Esophagus squamous epithelium (tissue), 5 donors: ENCODE data around the gene MNAT1. TPM values are rescaled to one million over a fixed set of nuclear protein-coding genes. Genes with fewer than 3 reads are reported as not detected.

Experiments used
- DNase-seq: peaks from one replicate; lab custom pipeline; 2025; lab: John Stamatoyannopoulos, UW
- H3K27ac ChIP-seq, 4 donors: fragments of 200-600 bp; sonication (generic); one replicate each; pipeline ENCODE4 v1.5.1; 2016 to 2019; ENCODE audit warnings: mild to moderate bottlenecking in 1 of 4
- H3K27me3 ChIP-seq, 4 donors: fragments of 200-600 bp; sonication (generic); 1 replicate in 3 of 4; 2 replicates in 1 of 4; pipeline versions ENCODE4 v1.5.1 to v1.6.0; 2017 to 2021; ENCODE audit warnings: antibody characterized with exemption in 1 of 4
- H3K36me3 ChIP-seq, 3 donors: fragments of 200-600 bp; sonication (generic); one replicate each; pipeline ENCODE4 v1.5.1; 2016 to 2019
- H3K4me1 ChIP-seq, 3 donors: fragments of 200-600 bp; sonication (generic); one replicate each; pipeline ENCODE4 v1.5.1; 2017 to 2019
- H3K4me3 ChIP-seq, 4 donors: fragments of 200-600 bp; sonication (generic); 1 replicate in 3 of 4; 2 replicates in 1 of 4; pipeline ENCODE4 v1.5.1; 2016 to 2019; ENCODE audit warnings: mild to moderate bottlenecking in 2 of 4, moderate library complexity in 1 of 4
- H3K9me3 ChIP-seq, 3 donors: fragments of 200-600 bp; sonication (generic); one replicate each; pipeline ENCODE4 v1.5.1; 2016 to 2019
- POLR2A ChIP-seq, 4 donors: fragments of 450-650 bp; IDR thresholded peaks; one replicate each; pipeline ENCODE4 v1.6.1; 2017; ENCODE audit warnings: antibody characterized with exemption in 4 of 4, mild to moderate bottlenecking in 4 of 4, moderate library complexity in 3 of 4
- WGBS, 2 donors: methylation state at CpG; one replicate each; pipeline ENCODE4 v1.1.5; 2018; 5-methylcytosine and 5-hydroxymethylcytosine counted together
- intact Hi-C: fragments of 100-400 bp; cut with DNase I; formaldehyde crosslinking; loops from one replicate; pipeline ENCODE4 v1.15.0; 2022
- total RNA-seq, 4 donors: library from RNA; depleted of rRNA; stranded (reverse); fragments of >200 nt; gene quantifications; one replicate each; pipeline ENCODE4 v1.1.0, GENCODE V29; 2016
- TF ChIP-seq, protein P1 (sequence below), 6 experiments: fragments of 450-650 bp in 4 of 6; fragments of 200-600 bp in 2 of 6; sonication (generic) in 2 of 6; IDR thresholded peaks; one replicate each; pipeline ENCODE4 v1.5.1; 2016 to 2019; ENCODE audit warnings: antibody characterized with exemption in 6 of 6, mild to moderate bottlenecking in 4 of 6, moderate library complexity in 4 of 6
- donor health status: DM: yes; HTN: yes; CAD: no.

Gene MNAT1
- total RNA-seq, 4 donors from 2014 or later, result 16.7 to 39.1 (median 24.4) TPM

DNA sequence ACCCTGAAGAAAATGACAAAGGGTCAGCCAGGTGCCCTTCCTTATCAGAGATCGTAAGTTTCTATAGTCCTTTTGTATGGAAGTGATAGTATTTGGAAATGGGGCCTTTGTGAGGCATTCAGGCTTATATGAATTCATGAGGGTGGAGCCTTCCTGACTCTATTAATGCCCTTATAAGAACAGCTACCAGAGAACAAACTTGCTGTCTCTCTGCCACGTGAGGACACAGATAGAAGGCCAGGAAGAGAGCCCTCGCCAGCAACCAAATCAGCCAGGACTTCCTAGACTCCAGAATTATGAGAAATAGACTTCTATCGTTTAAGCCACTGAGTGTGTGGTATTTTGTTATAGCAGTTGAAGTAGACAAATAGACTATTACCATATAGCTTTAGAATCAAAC, 209.6 kb downstream of the MNAT1 start:
- H3K36me3 ChIP-seq, result no peaks in the 10 kb centered on the region
- TF ChIP-seq POLR2A (IDR thresholded peaks at IDR 0.05), result no peak
- H3K4me3 ChIP-seq, result no peak overlapping the region
- H3K27ac ChIP-seq, result no peak overlapping the region
- no peaks in the 10 kb centered on the region for H3K9me3 ChIP-seq
- DNase-seq, result no peak
- 61 to 75% methylated on average over 4 of the region's 4 CpGs for WGBS, 2 donors
- no peaks in the 10 kb centered on the region for H3K27me3 ChIP-seq
- H3K4me1 ChIP-seq, result no peaks in the 10 kb centered on the region
- intact Hi-C loops, result no loop called here

DNA sequence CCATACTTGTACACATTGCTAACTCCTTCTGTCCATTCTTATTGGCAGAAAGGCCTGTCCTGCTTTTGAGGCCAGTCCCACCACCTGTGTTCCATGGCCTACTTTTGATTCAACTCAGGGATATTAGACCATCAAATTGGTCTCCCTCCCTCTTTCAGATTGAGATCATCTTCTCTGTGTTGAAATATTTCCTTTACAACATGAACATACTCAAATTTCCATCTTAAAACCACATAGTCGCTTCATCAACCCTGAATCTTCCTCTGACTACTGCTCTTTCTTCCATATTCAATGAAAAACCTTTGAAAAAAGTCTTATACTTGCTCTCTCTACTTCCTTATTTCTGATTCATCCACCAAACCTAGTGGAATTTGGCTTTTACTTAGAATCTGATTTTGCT, 211.4 kb downstream of the MNAT1 start:
- TF ChIP-seq, protein P1, sequence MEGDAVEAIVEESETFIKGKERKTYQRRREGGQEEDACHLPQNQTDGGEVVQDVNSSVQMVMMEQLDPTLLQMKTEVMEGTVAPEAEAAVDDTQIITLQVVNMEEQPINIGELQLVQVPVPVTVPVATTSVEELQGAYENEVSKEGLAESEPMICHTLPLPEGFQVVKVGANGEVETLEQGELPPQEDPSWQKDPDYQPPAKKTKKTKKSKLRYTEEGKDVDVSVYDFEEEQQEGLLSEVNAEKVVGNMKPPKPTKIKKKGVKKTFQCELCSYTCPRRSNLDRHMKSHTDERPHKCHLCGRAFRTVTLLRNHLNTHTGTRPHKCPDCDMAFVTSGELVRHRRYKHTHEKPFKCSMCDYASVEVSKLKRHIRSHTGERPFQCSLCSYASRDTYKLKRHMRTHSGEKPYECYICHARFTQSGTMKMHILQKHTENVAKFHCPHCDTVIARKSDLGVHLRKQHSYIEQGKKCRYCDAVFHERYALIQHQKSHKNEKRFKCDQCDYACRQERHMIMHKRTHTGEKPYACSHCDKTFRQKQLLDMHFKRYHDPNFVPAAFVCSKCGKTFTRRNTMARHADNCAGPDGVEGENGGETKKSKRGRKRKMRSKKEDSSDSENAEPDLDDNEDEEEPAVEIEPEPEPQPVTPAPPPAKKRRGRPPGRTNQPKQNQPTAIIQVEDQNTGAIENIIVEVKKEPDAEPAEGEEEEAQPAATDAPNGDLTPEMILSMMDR (IDR thresholded peaks at IDR 0.05), result no peak
- no peak for TF ChIP-seq POLR2A (IDR thresholded peaks at IDR 0.05)
- no peaks in the 10 kb centered on the region for H3K9me3 ChIP-seq
- H3K4me3 ChIP-seq, result no peak overlapping the region
- H3K36me3 ChIP-seq, result no peaks in the 10 kb centered on the region
- DNase-seq, result no peak
- no peaks in the 10 kb centered on the region for H3K4me1 ChIP-seq
- 76 to 84% methylated on average over 1 of the region's 1 CpG for WGBS, 2 donors
- H3K27ac ChIP-seq, result no peak overlapping the region
- intact Hi-C loops, result no loop called here
- H3K27me3 ChIP-seq, result no peaks in the 10 kb centered on the region

DNA sequence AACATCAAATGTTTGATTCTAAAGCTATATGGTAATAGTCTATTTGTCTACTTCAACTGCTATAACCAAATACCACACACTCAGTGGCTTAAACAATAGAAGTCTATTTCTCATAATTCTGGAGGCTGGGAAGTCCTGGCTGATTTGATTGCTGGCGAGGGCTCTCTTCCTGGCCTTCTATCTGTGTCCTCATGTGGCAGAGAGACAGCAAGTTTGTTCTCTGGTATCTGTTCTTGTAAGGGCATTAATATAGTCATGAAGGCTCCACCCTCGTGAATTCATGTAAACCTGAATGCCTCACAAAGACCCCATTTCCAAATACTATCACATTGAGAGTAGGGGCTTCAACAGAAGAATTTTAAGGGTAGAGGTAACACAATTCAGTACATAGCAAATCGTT, 212.2 kb downstream of the MNAT1 start:
- H3K36me3 ChIP-seq, result no peaks in the 10 kb centered on the region
- intact Hi-C loops, result no loop called here
- H3K27me3 ChIP-seq, result no peaks in the 10 kb centered on the region
- no peaks in the 10 kb centered on the region for H3K4me1 ChIP-seq
- 81 to 95% methylated on average over 3 of the region's 3 CpGs for WGBS, 2 donors
- TF ChIP-seq POLR2A (IDR thresholded peaks at IDR 0.05), result no peak
- TF ChIP-seq, protein P1 (IDR thresholded peaks at IDR 0.05), result no peak
- H3K27ac ChIP-seq, result no peak overlapping the region
- no peaks in the 10 kb centered on the region for H3K9me3 ChIP-seq
- no peak for DNase-seq
- H3K4me3 ChIP-seq, result no peak overlapping the region

DNA sequence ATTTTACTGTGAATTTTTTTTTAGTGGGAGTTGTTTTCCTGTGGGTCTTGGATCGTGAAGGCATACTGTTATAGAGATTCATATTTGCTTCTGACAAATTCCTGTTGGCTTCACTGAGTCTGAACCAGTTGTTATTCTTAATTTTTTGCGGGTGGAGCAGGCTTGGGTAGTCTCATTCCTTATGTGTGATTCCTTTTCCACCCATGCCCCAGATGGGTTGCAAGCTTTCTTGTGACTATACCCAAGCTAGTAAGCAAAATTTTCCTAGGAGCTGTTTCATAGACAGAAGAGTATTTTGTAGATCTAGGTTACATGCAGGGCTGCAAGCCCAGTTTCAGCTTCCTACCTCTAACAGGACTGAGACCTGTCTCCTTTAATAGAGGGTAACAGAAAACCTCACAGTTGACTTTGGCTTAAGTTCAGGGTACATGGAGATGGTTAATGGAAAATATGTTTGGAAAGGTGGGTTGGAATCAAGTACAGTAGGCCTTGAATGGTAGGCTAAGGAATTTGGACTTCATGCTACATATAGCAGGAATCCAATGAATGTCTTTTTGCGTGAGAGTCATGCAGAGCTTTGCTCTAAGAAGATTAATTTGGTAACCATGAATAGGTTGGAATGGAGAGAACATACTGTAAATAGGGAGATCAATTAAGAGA, 217.3 kb downstream of the MNAT1 start:
- 61% methylated on average over 3 of the region's 3 CpGs for WGBS, 2 donors
- Histone ChIP-seq H3K4me1 (no peaks in the 10 kb centered on the region), H3K27me3 (no peaks in the 10 kb centered on the region), H3K9me3 (peaks cover 0 to 13% (median 11%) of the 10 kb centered on the region in 3 donors), H3K36me3 (no peaks in the 10 kb centered on the region), H3K27ac (no peak overlapping the region), H3K4me3 (no peak overlapping the region)
- DNase-seq, result no peak
- TF ChIP-seq, protein P1 (IDR thresholded peaks at IDR 0.05), result no peak
- TF ChIP-seq POLR2A (IDR thresholded peaks at IDR 0.05), result no peak
- intact Hi-C loops, result no loop called here

DNA sequence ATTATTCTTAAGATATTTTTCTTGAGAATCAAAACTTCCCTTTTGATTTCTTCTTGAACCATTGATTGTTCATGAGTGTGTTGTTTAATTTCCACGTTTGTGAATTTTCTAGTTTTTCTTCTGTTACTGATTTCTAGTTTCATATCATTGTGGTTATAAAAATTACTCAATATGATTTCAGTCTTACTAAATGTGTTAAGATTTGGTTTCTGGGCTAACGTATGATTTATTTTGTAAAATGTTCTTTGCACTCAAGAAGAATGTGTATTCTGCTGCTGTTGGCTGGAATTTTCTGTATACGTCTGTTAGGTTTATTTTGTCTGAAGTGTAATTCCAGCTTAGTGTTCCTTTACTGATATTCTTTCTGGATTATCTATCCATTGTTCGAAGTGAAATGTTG, 221.6 kb downstream of the MNAT1 start:
- Histone ChIP-seq H3K4me3 (no peak overlapping the region), H3K36me3 (no peaks in the 10 kb centered on the region), H3K4me1 (no peaks in the 10 kb centered on the region), H3K27me3 (no peaks in the 10 kb centered on the region), H3K9me3 (peaks cover 0 to 35% (median 34%) of the 10 kb centered on the region in 3 donors), H3K27ac (no peak overlapping the region)
- DNase-seq, result no peak
- intact Hi-C loops, result no loop called here
- no peak for TF ChIP-seq POLR2A (IDR thresholded peaks at IDR 0.05)
- TF ChIP-seq, protein P1 (IDR thresholded peaks at IDR 0.05), result no peak
- WGBS, 2 donors, result 78 to 79% methylated on average over 4 of the region's 4 CpGs
